Embryonic facial prominence (tissue), 1 donor: ENCODE data around the gene HAUS3.
"Not testable (repeated sequence)": the region's sequence is repeated elsewhere in the genome, so short reads cannot be mapped to it uniquely, and the experiment has no call there.

Source experiments
- DNase-seq: peaks from one replicate; pipeline ENCODE4 v3.0.0-alpha.2; 2016; ENCODE audit errors: extremely low spot score

The HAUS3 gene

DNA sequence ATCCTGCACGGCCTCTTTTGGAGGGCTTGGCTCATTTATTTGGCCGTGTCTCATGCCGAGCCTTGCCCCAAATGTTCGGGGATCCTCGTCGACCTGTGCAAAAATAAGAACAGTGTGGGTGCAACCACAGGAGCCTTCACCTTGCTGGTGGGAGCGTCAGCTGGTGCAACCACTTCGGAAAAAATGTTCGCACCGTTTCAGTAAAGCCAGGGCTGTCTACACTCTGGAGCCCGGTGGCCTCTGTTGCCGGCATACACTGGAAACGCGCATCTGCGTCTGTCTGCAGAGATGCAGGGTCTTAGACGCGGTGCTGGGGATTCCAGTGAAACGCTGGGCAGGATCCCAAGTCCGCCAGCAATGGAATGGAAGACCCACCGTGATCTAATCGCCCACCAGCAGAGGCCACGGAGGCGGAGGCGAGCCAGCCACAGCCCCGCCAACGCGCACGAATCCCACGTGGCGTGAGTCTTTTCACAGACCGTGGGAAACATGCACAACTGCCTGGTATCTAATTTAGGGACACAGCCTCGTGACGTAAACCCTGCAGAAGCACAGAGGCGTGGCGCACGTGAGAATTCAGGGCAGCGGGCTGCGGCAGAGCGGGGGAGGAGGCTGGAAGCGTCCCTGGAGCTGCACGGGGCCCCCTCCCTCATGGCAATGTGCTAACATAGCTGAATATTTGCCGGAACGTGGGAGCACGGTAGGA lies 33.8 kb upstream of the HAUS3 start:
- no peak for DNase-seq

DNA sequence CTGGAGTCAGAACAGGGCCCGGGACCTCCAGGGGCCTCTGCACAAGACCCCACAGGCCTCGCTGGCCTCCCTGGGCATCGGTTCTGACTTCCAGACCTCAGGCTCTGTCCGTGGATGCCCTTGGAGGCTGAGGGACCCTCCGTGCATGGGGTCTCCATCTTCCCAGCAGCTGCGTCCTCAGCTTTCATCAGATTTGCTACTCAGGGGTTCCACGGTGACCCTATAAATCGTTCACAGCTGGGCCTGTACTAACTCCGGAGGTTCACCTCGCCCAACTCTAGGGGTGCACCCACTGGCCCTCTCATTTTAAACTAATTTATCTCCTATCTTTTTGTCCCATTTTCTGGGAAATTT lies 33.1 kb upstream of the HAUS3 start:
- not testable (repeated sequence) for DNase-seq

GRCh38 chr4:2274320-2275043 lies 32.6 kb upstream of the HAUS3 start:
- no peak for DNase-seq

DNA sequence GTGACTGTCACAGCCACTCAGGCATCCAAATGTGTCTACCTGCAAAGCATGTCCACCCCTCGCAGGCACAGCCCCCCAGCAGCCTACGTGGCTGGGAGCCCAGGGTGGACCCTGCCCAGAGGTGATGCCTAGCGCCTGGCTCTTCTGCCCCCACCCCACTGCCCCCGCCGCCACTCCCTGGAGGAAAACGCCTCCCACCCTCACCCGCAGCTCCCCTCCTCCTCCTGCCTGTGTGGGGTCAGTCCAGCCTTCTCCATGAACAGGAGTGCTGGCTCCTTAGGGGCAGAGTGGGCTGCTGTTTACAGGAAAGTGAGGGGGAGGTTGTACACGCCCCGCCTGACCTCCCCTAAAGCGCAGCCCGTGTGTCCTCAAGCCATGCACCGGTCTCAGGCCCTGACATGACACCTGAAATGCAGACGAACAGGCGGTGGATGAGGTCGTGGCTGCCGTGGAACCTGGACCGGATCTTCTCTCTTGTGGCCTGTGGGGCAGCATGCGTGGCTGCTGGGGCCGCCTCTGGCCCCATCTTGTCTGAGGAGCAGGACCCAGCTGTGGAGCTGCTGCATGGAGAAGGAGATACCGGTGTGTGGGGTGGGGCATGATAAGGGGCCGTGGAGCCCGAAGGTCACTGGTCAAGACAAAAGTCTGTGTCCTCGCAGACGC lies 31.9 kb upstream of the HAUS3 start:
- no peak for DNase-seq

DNA sequence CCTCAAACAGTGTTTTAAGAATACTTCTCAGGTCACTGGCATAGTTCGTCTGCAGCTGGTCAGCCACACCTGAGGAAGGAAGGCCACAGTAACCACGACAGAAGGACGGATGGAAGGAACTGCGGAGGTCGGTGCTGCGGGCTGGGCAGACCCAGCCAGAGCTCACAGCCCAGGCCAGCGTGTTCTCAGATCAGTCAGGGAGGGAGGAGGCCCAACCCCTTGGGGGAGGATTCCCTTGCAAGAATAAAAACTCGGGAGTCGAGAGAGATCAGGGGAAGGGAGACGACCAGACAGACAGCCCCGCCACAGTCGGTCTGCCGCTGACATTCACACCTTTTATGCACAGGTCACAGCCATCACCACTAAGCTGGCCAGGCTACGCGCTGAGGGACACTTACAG lies 31.3 kb upstream of the HAUS3 start:
- DNase-seq, result no peak

- DNase-seq, result no peak
These were observed 30.9 kb upstream of the HAUS3 start for GRCh38 chr4:2272828-2273120.

DNA sequence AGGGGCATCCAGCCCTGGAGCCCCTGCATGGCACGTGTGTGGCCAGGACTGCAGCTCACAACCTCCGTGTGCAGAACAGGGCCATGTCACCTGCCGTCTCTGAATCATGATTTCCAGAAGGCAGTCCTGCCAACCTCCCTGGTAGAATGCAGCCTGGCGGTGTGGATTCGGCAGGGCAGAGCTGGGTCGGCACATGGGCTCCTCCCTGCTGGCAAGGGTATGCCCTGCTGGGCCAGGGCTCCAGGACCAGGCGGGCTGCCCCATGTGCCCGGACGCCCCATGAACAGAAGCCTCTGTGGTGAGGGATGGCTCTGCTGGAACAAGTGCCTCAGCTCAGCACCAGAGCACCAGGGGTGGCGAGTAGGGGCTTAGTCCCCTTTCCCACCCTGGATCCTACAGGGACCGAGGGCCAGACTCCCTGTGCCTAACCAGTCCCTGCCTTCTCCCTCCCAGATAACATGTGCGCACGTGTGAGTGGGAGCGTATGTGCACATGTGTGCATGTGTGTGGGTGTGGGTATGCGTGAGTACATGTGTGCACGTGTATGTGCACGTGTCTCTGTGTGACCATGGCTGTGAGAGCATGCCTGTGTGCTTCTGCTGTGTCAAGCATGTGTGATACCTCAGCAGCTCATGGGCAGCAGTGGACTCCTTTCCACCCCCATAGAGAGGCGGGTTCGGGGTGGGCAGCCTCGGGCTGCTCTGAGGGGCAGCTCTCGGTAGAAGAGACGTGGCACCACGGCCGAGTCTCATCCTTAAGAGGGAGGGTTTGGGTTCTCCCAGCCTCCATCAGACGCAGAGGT lies 30.3 kb upstream of the HAUS3 start:
- no peak for DNase-seq

DNA sequence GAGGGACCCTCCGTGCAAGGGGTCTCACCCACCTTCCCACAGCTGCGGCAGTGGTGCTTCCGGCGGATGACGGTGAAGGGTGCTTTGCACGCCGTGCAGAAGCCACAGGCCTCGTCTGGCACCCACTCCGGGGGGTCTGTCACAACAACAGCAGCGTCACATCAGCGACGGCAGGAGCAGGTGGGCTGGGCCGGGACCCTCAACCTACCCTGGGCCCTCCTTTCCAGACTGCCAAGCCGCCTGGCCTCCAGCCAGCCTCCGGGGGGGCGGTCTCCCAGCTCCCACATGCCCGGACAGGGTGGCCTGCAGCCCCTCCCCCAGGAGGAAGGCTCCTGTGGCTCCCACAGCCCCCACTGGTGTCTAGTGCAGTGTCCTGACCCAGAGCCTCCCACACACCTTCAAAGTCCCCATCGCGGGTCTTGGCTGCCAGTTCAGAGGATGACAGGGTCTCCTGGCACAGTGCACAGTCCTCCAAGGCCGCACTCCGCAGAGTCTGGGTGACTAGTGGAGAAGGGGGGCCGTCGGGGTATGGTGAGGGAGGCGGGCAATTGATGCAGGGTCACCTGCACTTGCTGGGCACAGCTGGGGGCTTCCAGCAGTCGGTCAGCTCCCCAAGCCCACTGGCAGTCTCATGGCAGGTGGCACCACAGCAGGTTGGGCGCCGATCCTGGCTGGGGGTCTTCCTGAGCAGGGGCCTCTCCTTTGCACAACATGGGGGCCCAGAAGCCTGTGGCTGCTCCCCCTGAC lies 29.5 kb upstream of the HAUS3 start:
- no peak for DNase-seq

DNA sequence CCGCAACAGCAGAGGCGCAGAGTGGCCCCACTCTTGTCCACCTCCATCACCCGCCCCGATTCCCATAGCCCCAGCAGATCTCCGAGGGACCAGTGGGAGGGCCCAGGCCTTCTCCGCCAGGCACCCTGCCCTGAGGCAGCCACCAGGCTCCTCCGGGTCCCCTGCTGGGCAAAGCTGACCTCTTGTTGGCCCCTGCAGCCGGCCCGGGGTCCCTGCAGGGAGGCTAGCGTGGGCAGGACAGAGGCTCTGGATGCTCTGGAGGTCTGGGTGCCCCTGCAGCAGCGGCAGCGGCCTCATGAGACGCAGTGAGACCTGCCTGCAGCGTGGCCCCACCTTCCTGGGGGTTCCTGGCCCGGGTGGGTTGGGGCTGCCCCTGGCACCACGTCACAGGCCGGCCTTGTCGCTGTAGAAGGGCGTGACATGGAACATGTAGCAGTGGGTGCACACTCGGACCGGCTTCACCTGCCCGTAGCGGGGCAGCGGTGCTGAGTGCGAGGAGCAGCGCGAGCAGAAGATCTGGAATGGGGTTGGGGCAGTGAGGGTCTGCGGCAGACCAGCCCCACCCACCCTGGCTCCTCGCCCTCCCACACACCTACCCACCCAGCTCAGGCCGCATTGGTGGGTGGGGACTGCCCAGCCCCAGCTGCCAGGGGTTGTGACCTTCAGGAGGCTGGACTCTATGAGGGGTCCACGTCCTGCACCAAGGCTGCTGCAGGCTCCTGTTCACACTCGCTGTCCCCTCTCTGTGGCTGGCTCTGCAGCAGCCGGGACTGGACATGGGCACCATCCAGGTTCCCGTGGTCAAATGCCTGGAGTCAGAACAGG lies 28.6 kb upstream of the HAUS3 start:
- no peak for DNase-seq

DNA sequence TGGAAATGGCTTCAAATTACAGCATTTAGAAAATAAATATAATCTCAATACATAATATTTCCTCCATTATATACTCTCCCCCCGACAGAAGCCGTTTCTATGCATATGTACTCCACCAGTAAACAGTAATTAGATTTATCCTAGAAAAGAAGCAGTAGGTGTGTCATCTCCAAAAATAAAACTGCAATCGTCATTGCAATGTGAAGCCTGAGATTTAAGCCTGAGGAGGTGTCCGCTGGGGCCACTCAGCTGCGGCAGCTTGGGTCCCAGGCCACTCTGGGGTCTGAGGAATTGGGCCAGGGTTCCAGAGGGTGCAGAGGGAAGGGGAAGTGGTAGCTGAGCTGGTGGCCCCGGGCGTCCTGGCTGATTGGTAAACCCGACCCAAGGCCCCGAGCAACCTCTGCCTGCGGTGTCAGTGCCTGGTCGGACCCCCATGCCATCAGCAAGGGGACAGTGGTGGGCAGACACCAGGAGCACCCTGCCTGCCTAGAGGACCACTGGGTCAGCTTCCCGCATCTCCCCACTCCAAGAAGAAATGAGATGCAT lies 27.8 kb upstream of the HAUS3 start:
- no peak for DNase-seq

DNA sequence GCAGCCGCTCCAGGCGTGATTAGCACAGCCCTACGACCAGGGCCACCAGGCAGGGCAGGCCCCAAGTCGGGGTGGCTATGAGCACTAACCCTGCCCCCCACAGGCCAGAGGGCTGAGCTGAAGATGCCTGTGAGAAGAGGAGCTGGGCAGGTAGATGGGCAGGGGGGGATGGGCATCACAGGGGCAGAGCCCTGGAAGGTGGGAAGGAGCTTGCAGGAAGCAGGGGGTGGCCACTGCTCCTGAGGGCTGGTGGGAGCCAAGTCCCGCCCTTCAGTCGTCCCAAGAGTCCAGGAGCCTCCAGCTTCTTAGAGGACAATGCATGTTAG lies 27.2 kb upstream of the HAUS3 start:
- DNase-seq, result no peak

DNA sequence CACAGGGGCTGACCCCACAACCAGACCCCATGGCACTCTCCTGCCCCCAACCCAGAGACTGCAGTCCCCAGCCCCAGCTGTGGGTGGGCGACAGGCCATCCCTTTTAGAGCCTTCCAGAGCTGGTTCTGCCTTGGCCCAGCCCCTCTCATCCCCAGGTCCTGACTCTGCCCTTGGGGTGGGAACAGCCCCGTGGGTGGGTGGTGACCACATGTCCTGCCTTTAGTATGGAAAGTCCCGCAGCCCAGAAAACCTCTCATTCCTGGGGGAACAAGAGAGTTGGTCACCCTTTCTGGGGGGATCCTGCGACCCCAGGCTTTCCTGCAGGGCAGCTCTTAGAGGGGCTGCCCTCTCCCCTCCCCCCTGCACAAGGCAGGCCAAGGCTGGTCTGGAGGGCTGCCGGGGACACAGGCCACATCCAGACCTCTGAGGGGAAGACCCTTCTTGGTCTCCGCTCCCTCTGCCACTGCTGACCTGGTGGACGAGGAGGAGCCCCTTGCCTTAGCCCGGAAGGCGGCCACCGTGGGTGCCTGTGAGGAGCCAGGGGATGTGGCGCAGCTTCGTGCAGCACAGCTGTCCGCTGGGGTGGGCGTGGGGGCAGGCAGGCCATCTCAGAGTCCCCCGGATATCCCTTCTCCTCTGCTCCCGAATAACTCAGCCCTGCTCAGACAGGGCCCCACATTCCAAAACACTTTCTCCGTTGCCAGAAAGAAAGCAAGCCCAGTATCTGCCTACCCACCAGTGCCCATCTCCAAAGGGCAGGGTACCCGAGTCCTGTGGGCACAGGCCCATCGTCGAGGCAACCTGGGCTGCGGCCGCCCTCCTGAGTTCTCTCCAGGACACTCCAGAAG lies 26.7 kb upstream of the HAUS3 start:
- no peak for DNase-seq

DNA sequence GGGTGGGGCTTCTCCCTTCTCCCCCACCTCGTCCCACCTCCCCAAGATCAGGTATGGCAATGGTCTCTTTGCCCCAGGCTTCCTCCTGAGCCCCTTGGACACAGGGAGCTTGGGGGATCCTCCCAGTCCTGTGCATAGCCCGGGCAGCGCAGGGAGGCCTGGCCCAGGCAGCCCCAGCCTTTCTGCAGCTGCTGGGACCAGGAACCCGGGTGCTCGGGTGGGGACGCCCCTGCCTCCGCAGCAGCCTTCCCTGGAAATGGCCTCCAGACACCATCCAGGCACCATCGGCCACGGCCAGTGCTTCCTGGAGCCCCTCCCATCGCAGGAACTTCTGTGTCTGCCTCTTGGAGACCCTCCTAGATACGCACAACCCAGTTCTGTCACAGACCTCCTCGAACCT lies 25.9 kb upstream of the HAUS3 start:
- DNase-seq, result no peak

DNA sequence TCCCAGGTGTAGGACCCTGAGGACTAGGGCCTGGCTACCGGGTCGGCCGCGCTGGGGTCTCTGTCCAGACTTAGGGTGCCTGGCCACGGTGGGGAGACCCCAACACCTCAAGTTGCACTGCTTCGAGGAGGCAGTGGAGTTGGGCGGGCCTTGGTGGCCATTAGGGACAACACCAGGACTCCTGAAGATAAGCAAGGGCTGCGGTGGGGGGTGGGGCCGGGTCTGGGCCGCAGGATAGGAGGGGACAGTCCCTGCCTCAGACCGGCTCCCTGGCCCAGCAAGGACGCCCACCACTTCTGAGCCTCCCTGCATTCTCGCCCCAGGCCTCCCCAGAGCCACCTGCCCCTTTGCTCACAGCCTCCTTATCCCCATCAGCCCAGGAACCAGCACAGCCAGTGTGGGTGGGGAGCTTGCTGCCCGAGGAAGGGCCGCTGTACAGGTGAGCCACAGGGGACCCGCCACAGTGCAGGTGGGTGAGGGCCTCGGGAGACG lies 25.4 kb upstream of the HAUS3 start:
- DNase-seq, result no peak

DNA sequence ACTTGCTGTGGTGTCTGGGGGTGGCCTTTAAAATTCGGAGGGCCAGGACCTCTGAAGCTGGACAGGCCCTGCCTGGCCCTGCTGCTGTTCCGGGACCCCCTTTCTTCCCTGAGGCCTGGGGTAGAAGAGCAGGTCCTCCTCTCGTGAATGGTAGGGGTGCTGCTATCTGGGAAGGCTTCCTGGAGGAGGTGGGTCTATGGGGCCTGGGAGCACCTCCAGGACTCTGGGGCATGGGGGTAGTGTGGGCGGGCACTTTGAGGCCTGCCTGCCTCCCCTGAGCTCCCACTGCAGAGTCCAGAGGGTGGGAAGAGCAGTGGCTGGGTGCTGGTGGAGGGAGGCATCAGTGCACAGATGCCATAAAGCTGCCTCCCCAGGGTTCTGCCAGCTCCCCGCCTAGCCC lies 24.9 kb upstream of the HAUS3 start:
- no peak for DNase-seq

DNA sequence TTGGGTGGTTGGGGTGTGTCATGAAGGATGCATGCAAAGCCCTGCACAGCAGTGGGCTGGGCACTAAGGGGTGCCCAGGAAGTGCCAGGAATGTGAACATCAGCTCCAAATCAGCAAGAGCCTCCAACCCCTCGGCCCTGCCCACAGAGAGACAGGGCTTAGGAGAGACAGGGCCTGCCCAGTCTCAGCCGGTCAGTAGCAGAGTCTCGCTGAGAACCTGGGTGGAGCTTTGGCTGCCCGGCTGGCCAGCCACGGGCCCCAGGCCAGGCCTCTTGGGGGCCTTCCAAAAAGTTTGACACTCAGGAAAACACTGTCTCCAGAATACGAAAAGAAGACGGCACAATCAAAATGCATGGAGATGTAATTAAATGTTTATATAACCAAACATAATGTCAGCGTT lies 24.3 kb upstream of the HAUS3 start:
- no peak for DNase-seq

DNA sequence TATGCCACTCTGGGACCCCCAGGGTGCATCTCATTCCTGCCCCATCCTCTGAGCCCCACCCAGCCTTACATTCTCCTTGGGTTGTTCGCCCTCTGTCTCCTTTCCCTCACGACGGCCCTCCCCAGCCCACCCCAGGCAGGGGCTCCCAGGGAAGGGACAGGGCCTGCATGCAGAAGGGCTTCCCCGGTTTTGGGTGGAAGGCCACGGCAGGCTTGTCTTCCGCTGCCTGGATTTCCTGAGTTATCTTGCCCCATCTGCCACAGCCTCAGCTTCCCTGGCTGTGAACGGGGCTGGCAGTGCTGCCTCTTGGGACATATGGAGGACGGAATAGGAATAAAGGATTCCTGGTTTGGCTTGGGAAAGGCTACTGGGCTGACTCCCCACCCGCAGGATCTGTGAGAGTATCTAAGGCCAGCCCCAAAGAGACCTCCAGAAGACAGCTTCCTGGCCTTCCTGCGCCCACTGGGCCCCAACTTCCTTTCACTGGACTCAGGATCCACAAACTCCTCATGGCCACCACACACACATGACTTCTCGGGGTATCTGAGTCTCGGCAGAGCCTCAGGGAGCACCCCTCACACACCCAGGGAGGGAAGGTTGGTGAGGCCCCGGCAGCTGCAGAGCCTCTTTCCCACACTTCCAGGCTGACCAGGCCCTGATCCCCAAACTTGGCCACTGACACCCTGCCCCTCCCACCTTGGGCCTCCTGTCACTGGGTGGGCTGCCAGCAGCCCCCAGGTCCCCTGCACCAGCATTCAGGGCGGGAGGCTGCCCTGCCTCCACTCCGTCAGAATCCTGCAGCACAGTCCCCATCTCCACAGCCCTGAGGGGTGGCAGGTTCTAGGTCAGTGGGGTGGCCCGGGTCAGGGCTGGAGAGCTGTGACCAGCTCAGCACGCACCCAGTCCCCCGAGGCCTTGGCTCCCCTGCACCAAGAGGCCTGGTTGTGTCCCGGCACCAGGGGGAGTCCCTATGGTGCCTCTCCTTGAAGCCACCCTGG lies 23.5 kb upstream of the HAUS3 start:
- no peak for DNase-seq

DNA sequence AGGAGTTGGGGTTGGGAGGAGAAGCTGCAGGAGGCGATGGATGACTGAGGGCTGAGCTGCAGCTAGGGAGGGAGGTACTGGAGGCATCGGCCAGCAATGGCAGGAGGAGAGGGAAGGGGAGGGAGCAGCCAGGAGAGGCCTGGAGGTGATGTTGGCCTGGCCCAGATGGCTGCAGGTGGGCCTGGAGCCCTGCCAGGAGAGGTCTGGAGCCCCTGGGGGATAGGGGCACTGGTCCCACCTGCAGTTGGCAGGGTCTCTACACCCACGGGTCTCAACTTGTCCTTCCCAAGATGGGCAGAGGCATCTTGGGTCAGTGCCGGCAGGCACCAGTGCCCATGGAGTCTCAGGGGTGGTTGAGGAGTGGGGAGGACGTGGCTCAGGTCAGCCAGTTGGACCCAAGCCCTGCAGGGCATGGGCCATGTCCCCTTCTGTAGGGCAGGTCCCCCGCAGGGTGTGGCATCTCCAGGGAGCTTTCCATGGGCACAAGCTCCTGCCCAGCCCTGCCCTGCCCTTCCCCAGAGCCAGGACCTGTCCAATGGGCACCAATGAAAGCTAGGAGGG lies 22.6 kb upstream of the HAUS3 start:
- no peak for DNase-seq
